HT1080 (cell line): ENCODE data around the gene GPAT3. TPM values are rescaled to one million over a fixed set of nuclear protein-coding genes. Genes with fewer than 3 reads are reported as not detected.
"Not testable (repeated sequence)": the region's sequence is repeated elsewhere in the genome, so short reads cannot be mapped to it uniquely, and the experiment has no call there.

Experiments used
- DNase-seq: peaks from one replicate; pipeline ENCODE4 v3.0.0-alpha.2; 2015; ENCODE audit warnings: low read depth
- total RNA-seq: library from RNA; depleted of rRNA; stranded (reverse); fragments of >200 nt; shearing (Covaris generic); gene quantifications from 2 replicates; pipeline ENCODE4 v1.2.3, GENCODE V29; 2014

GPAT3 gene
- total RNA-seq, 1 experiment from 2014 or later: 121 TPM

- DNase-seq: no peak
These were observed 55.8 kb downstream of the GPAT3 start for GRCh38 chr4:83591730-83592129.

GRCh38 chr4:83599183-83599582, 63.3 kb downstream of the GPAT3 start:
- peak; percentile 70 for DNase-seq

GRCh38 chr4:83603129-83603528, 67.2 kb downstream of the GPAT3 start:
- no peak for DNase-seq

GRCh38 chr4:83604321-83604720, 68.4 kb downstream of the GPAT3 start:
- DNase-seq: no peak

GRCh38 chr4:83605210-83605609, 69.3 kb downstream of the GPAT3 start:
- no peak for DNase-seq

- no peak for DNase-seq
These were observed 69.8 kb downstream of the GPAT3 start for GRCh38 chr4:83605744-83606172.

- DNase-seq: no peak
These were observed 70.6 kb downstream of the GPAT3 start for GRCh38 chr4:83606460-83606859.

- no peak for DNase-seq
These were observed 71.0 kb downstream of the GPAT3 start for GRCh38 chr4:83606898-83607297.

GRCh38 chr4:83609365-83609764, 73.5 kb downstream of the GPAT3 start:
- no peak for DNase-seq

GRCh38 chr4:83610729-83611128, 74.8 kb downstream of the GPAT3 start:
- DNase-seq: no peak

GRCh38 chr4:83613023-83613422, 77.1 kb downstream of the GPAT3 start:
- no peak for DNase-seq

GRCh38 chr4:83613994-83614393, 78.1 kb downstream of the GPAT3 start:
- no peak for DNase-seq

- DNase-seq: no peak
These were observed 80.3 kb downstream of the GPAT3 start for GRCh38 chr4:83616252-83616651.

- DNase-seq: no peak
These were observed 81.6 kb downstream of the GPAT3 start for GRCh38 chr4:83617371-83618035.

- DNase-seq: peak; percentile 89
These were observed 82.5 kb downstream of the GPAT3 start for GRCh38 chr4:83618431-83618830.

GRCh38 chr4:83618991-83619645, 83.2 kb downstream of the GPAT3 start:
- peak; percentile 97 for DNase-seq

- not testable (repeated sequence) for DNase-seq
These were observed 86.2 kb downstream of the GPAT3 start for GRCh38 chr4:83622127-83622526.

GRCh38 chr4:83625821-83626220, 89.9 kb downstream of the GPAT3 start:
- no peak for DNase-seq

- no peak for DNase-seq
These were observed 90.4 kb downstream of the GPAT3 start for GRCh38 chr4:83626245-83626836.

- peak; percentile 43 for DNase-seq
These were observed 94.2 kb downstream of the GPAT3 start for GRCh38 chr4:83629945-83630721.

GRCh38 chr4:83631066-83631465, 95.2 kb downstream of the GPAT3 start:
- DNase-seq: no peak

- DNase-seq: no peak
These were observed 101.0 kb downstream of the GPAT3 start for GRCh38 chr4:83636930-83637329.
